ENCODE data around the gene AURKA. TPM values are rescaled to one million over a fixed set of nuclear protein-coding genes. Genes with fewer than 3 reads are reported as not detected.

AURKA gene
- total RNA-seq, 2 experiments from 2014 or later, result 63.2 to 105 TPM

GRCh38 chr20:56429941-56430340 is 37.9 kb upstream of the AURKA start:
- intact Hi-C loops (cut with micrococcal nuclease; ENCODE audit: unreplicated experiment), result no loop called here
- DNase-seq (ENCODE audit: low spot score), result no peak
- Histone ChIP-seq H3K4me3 (ENCODE audit: low read depth, low read length, poor library complexity, severe bottlenecking) (peak overlapping the region; percentile 37), H2AFZ (ENCODE audit: low read length) (peak overlapping the region; percentile 99), H3K36me3 (ENCODE audit: insufficient read depth, low read length) (no peaks in the 10 kb centered on the region), H3K9me3 (ENCODE audit: low read length) (no peaks in the 10 kb centered on the region), H3K27ac (ENCODE audit: low read depth, low read length, poor library complexity, severe bottlenecking) (no peak overlapping the region), H4K20me1 (ENCODE audit: insufficient read depth, low read length) (no peaks in the 10 kb centered on the region), H3K79me2 (ENCODE audit: insufficient read depth, low read depth, low read length) (no peaks in the 10 kb centered on the region), H3K4me2 (ENCODE audit: low read length) (peak overlapping the region; percentile 58), H3K4me1 (ENCODE audit: insufficient read depth, low read length, poor library complexity, severe bottlenecking) (peaks cover 12% of the 10 kb centered on the region), H3K9me2 (ENCODE audit: insufficient read depth, low read length) (no peaks in the 10 kb centered on the region)
- CTCF ChIA-PET (ENCODE audit: unreplicated experiment), result no interaction called here
- BruUV-seq (replicated peaks), result no TSS peak
- TF ChIP-seq EZH2phosphoT487 (IDR thresholded peaks at IDR 0.05; ENCODE audit: borderline replicate concordance, low read depth, low read length) (no peak), CTCF (conservative IDR thresholded peaks at IDR 0.05; ENCODE audit: low read length) (no peak)
- POLR2A ChIA-PET, result no interaction called here

GRCh38 chr20:56429502-56429901 is 37.5 kb upstream of the AURKA start:
- H3K79me2 ChIP-seq (ENCODE audit: insufficient read depth, low read depth, low read length), result no peaks in the 10 kb centered on the region
- ChIA-PET POLR2A (no interaction called here), CTCF (ENCODE audit: unreplicated experiment) (no interaction called here)
- intact Hi-C loops (cut with micrococcal nuclease; ENCODE audit: unreplicated experiment), result no loop called here
- TF ChIP-seq CTCF (conservative IDR thresholded peaks at IDR 0.05; ENCODE audit: low read length) (no peak), EZH2phosphoT487 (IDR thresholded peaks at IDR 0.05; ENCODE audit: borderline replicate concordance, low read depth, low read length) (no peak)
- peak overlapping the region; percentile 58 for H3K4me2 ChIP-seq (ENCODE audit: low read length)
- H3K27ac ChIP-seq (ENCODE audit: low read depth, low read length, poor library complexity, severe bottlenecking), result no peak overlapping the region
- no peaks in the 10 kb centered on the region for H3K9me3 ChIP-seq (ENCODE audit: low read length)
- peak overlapping the region; percentile 37 for H3K4me3 ChIP-seq (ENCODE audit: low read depth, low read length, poor library complexity, severe bottlenecking)
- DNase-seq (ENCODE audit: low spot score), result no peak
- H3K9me2 ChIP-seq (ENCODE audit: insufficient read depth, low read length), result no peaks in the 10 kb centered on the region
- no peaks in the 10 kb centered on the region for H3K36me3 ChIP-seq (ENCODE audit: insufficient read depth, low read length)
- peaks cover 12% of the 10 kb centered on the region for H3K4me1 ChIP-seq (ENCODE audit: insufficient read depth, low read length, poor library complexity, severe bottlenecking)
- no TSS peak for BruUV-seq (replicated peaks)
- no peaks in the 10 kb centered on the region for H4K20me1 ChIP-seq (ENCODE audit: insufficient read depth, low read length)
- H2AFZ ChIP-seq (ENCODE audit: low read length), result peak overlapping the region; percentile 99

- POLR2A ChIA-PET, result interaction anchor here (0.7 kb wide), 1 partner anchor 9 kb away, joined by 3 read pairs; no protein-coding TSS in a partner anchor
Measured at GRCh38 chr20:56428881-56429280, 36.9 kb upstream of the AURKA start.

More at GRCh38 chr20:56428881-56429280, 36.9 kb upstream of the AURKA start:
- Histone ChIP-seq H3K27ac (ENCODE audit: low read depth, low read length, poor library complexity, severe bottlenecking) (no peak overlapping the region), H2AFZ (ENCODE audit: low read length) (peak overlapping the region; percentile 99), H3K79me2 (ENCODE audit: insufficient read depth, low read depth, low read length) (no peaks in the 10 kb centered on the region), H3K4me3 (ENCODE audit: low read depth, low read length, poor library complexity, severe bottlenecking) (no peak overlapping the region), H3K36me3 (ENCODE audit: insufficient read depth, low read length) (no peaks in the 10 kb centered on the region), H3K9me2 (ENCODE audit: insufficient read depth, low read length) (no peaks in the 10 kb centered on the region), H4K20me1 (ENCODE audit: insufficient read depth, low read length) (no peaks in the 10 kb centered on the region), H3K4me2 (ENCODE audit: low read length) (peak overlapping the region; percentile 58; the same call in 1 of the 2 replicates), H3K9me3 (ENCODE audit: low read length) (no peaks in the 10 kb centered on the region), H3K4me1 (ENCODE audit: insufficient read depth, low read length, poor library complexity, severe bottlenecking) (peaks cover 12% of the 10 kb centered on the region)
- CTCF ChIA-PET (ENCODE audit: unreplicated experiment), result interaction anchor here (0.6 kb wide), 1 partner anchor 30 kb away, joined by 3 read pairs; no protein-coding TSS in a partner anchor
- intact Hi-C loops (cut with micrococcal nuclease; ENCODE audit: unreplicated experiment), result no loop called here
- TF ChIP-seq EZH2phosphoT487 (IDR thresholded peaks at IDR 0.05; ENCODE audit: borderline replicate concordance, low read depth, low read length) (no peak), CTCF (conservative IDR thresholded peaks at IDR 0.05; ENCODE audit: low read length) (no peak)
- no TSS peak for BruUV-seq (replicated peaks)
- DNase-seq (ENCODE audit: low spot score), result no peak

Data from OCI-LY7 (cell line).